ENCODE data around the gene PVR. TPM values are rescaled to one million over a fixed set of nuclear protein-coding genes. Genes with fewer than 3 reads are reported as not detected.
"Not testable (repeated sequence)": the region's sequence is repeated elsewhere in the genome, so short reads cannot be mapped to it uniquely, and the experiment has no call there.

Gene PVR
- total RNA-seq, 1 donor from 2014 or later: 102 TPM

- H3K27me3 ChIP-seq (ENCODE audit: control insufficient read depth, insufficient read depth, low read length): no peaks in the 10 kb centered on the region
- TF ChIP-seq, protein P1, sequence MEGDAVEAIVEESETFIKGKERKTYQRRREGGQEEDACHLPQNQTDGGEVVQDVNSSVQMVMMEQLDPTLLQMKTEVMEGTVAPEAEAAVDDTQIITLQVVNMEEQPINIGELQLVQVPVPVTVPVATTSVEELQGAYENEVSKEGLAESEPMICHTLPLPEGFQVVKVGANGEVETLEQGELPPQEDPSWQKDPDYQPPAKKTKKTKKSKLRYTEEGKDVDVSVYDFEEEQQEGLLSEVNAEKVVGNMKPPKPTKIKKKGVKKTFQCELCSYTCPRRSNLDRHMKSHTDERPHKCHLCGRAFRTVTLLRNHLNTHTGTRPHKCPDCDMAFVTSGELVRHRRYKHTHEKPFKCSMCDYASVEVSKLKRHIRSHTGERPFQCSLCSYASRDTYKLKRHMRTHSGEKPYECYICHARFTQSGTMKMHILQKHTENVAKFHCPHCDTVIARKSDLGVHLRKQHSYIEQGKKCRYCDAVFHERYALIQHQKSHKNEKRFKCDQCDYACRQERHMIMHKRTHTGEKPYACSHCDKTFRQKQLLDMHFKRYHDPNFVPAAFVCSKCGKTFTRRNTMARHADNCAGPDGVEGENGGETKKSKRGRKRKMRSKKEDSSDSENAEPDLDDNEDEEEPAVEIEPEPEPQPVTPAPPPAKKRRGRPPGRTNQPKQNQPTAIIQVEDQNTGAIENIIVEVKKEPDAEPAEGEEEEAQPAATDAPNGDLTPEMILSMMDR (IDR thresholded peaks at IDR 0.05; ENCODE audit: insufficient read depth, low read length, severe bottlenecking): no peak
- DNase-seq (ENCODE audit: low read depth) (no peak), FAIRE-seq (no peak)
- H3K4me3 ChIP-seq (ENCODE audit: low read depth, low read length): no peak overlapping the region
- no peaks in the 10 kb centered on the region for H3K36me3 ChIP-seq (ENCODE audit: control insufficient read depth, insufficient read depth, low read length)
Observed at GRCh38 chr19:44607917-44608316, 35.8 kb upstream of the PVR start.

- Histone ChIP-seq H3K27me3 (ENCODE audit: control insufficient read depth, insufficient read depth, low read length) (no peaks in the 10 kb centered on the region), H3K4me3 (ENCODE audit: low read depth, low read length) (no peak overlapping the region), H3K36me3 (ENCODE audit: control insufficient read depth, insufficient read depth, low read length) (no peaks in the 10 kb centered on the region)
- FAIRE-seq (no peak), DNase-seq (ENCODE audit: low read depth) (peak; percentile 57)
- TF ChIP-seq, protein P1 (IDR thresholded peaks at IDR 0.05; ENCODE audit: insufficient read depth, low read length, severe bottlenecking): no peak
Observed at GRCh38 chr19:44608391-44608821, 35.3 kb upstream of the PVR start.

GRCh38 chr19:44609219-44609618 is 34.5 kb upstream of the PVR start:
- TF ChIP-seq, protein P1 (IDR thresholded peaks at IDR 0.05; ENCODE audit: insufficient read depth, low read length, severe bottlenecking): no peak
- FAIRE-seq (no peak), DNase-seq (ENCODE audit: low read depth) (no peak)
- no peak overlapping the region for H3K4me3 ChIP-seq (ENCODE audit: low read depth, low read length)
- no peaks in the 10 kb centered on the region for H3K27me3 ChIP-seq (ENCODE audit: control insufficient read depth, insufficient read depth, low read length)
- H3K36me3 ChIP-seq (ENCODE audit: control insufficient read depth, insufficient read depth, low read length): no peaks in the 10 kb centered on the region

- H3K27me3 ChIP-seq (ENCODE audit: control insufficient read depth, insufficient read depth, low read length); DNase-seq (ENCODE audit: low read depth); H3K36me3 ChIP-seq (ENCODE audit: control insufficient read depth, insufficient read depth, low read length); FAIRE-seq; H3K4me3 ChIP-seq (ENCODE audit: low read depth, low read length): not testable (repeated sequence)
Observed at GRCh38 chr19:44610497-44610896, 33.2 kb upstream of the PVR start.

- Histone ChIP-seq H3K36me3 (ENCODE audit: control insufficient read depth, insufficient read depth, low read length) (no peaks in the 10 kb centered on the region), H3K4me3 (ENCODE audit: low read depth, low read length) (no peak overlapping the region), H3K27me3 (ENCODE audit: control insufficient read depth, insufficient read depth, low read length) (no peaks in the 10 kb centered on the region)
- FAIRE-seq: no peak
- TF ChIP-seq, protein P1 (IDR thresholded peaks at IDR 0.05; ENCODE audit: insufficient read depth, low read length, severe bottlenecking): no peak
- DNase-seq (ENCODE audit: low read depth): no peak
Observed at GRCh38 chr19:44611812-44612295, 31.9 kb upstream of the PVR start.

- DNase-seq (ENCODE audit: low read depth) (no peak), FAIRE-seq (no peak)
- H3K4me3 ChIP-seq (ENCODE audit: low read depth, low read length): no peak within 1 kb of the TSS
- no peaks in the 10 kb centered on the region for H3K27me3 ChIP-seq (ENCODE audit: control insufficient read depth, insufficient read depth, low read length)
- TF ChIP-seq, protein P1 (IDR thresholded peaks at IDR 0.05; ENCODE audit: insufficient read depth, low read length, severe bottlenecking): no peak
- H3K36me3 ChIP-seq (ENCODE audit: control insufficient read depth, insufficient read depth, low read length): no peaks in the 10 kb centered on the region
Observed at GRCh38 chr19:44613295-44614178, 30.2 kb upstream of the PVR start, which contains the start of gene IGSF23. TSS of gene IGSF23 (plus strand) at chr19:44613563. CDS start at chr19:44613646, 83 bp downstream.

All from bronchial epithelial cell (primary cell).